CD4-positive, alpha-beta T cell (primary cell): ENCODE measurements around the gene MAMLD1. TPM values are rescaled to one million over a fixed set of nuclear protein-coding genes. Genes with fewer than 3 reads are reported as not detected.

ENCODE experiments used
- ATAC-seq: fragments of 200-7000 bp; cut with Tn5 transposase; one replicate; pipeline ENCODE4 v1.10.0; 2022; ENCODE audit warnings: mild to moderate bottlenecking; ENCODE audit not compliant: poor library complexity
- CTCF ChIA-PET: fragments of 350-600 bp; sonication (Branson Sonifier 250); formaldehyde crosslinking; loops from one replicate; lab custom pipeline; 2021; ENCODE audit warnings: antibody characterized with exemption, inconsistent platforms; lab: Charles Lee
- POLR2A ChIA-PET: fragments of 350-600 bp; sonication (Branson Sonifier 250); formaldehyde crosslinking; loops from one replicate; lab custom pipeline; 2021; ENCODE audit warnings: antibody characterized with exemption, inconsistent platforms; lab: Charles Lee
- DNase-seq, 14 experiments: peaks; one replicate each; pipeline ENCODE4 v3.0.0-alpha.2; 2013 to 2020; ENCODE audit warnings: mixed read lengths in 2 of 14
- H3K27ac ChIP-seq, 2 donors: one replicate each; pipeline versions ENCODE4 v1.5.1 to v1.7.0; 2013; ENCODE audit warnings: low read length in 2 of 2, low read depth in 1 of 2, mild to moderate bottlenecking in 1 of 2
- H3K27me3 ChIP-seq, 2 experiments: 1 replicate in 1 of 2; 2 replicates in 1 of 2; pipeline versions ENCODE4 v1.6.1 to v1.7.0; 2013; ENCODE audit warnings: low read length in 2 of 2, control low read depth in 1 of 2, mild to moderate bottlenecking in 1 of 2, moderate library complexity in 1 of 2; ENCODE audit not compliant: insufficient read depth in 2 of 2, control insufficient read depth in 1 of 2
- H3K36me3 ChIP-seq: one replicate; pipeline ENCODE4 v1.6.1; 2013; ENCODE audit warnings: low read length, control low read depth; ENCODE audit not compliant: insufficient read depth
- H3K4me1 ChIP-seq: one replicate; pipeline ENCODE4 v1.6.1; 2013; ENCODE audit warnings: low read length, control low read depth; ENCODE audit not compliant: insufficient read depth
- H3K4me3 ChIP-seq: one replicate; pipeline ENCODE4 v1.5.1; 2013; ENCODE audit warnings: mild to moderate bottlenecking, low read length, moderate library complexity
- H3K9me3 ChIP-seq, 2 experiments: 1 replicate in 1 of 2; 2 replicates in 1 of 2; pipeline versions ENCODE4 v1.6.1 to v1.7.0; 2013; ENCODE audit warnings: low read length in 2 of 2, mild to moderate bottlenecking in 2 of 2, control low read depth in 1 of 2, moderate library complexity in 1 of 2; ENCODE audit not compliant: control insufficient read depth in 1 of 2, insufficient read depth in 1 of 2
- H3K27ac Mint-ChIP-seq: one replicate; pipeline ENCODE4 v1.8.0; 2020; ENCODE audit warnings: mixed read lengths
- H3K27me3 Mint-ChIP-seq: one replicate; pipeline ENCODE4 v1.8.0; 2021; ENCODE audit warnings: mixed read lengths
- H3K36me3 Mint-ChIP-seq: one replicate; pipeline ENCODE4 v1.8.0; 2021; ENCODE audit warnings: low read depth, mixed read lengths
- H3K4me1 Mint-ChIP-seq: one replicate; pipeline ENCODE4 v1.8.0; 2021; ENCODE audit warnings: low read depth, mixed read lengths
- H3K4me3 Mint-ChIP-seq: one replicate; pipeline ENCODE4 v1.8.0; 2020; ENCODE audit warnings: mild to moderate bottlenecking, mixed read lengths
- H3K9me3 Mint-ChIP-seq: one replicate; pipeline ENCODE4 v1.8.0; 2020; ENCODE audit warnings: mixed read lengths
- intact Hi-C, 2 experiments: fragments of 100-400 bp; cut with DNase I in 1 of 2; cut with micrococcal nuclease in 1 of 2; formaldehyde crosslinking; loops; one replicate each; pipeline versions ENCODE4 v1.15.1 to v1.9.0; 2023 to 2025; cut with DNase I, micrococcal nuclease
- total RNA-seq, 174 experiments: library from RNA in 2 of 174; stranded (reverse) in 2 of 174; gene quantifications; one replicate each; pipeline ENCODE4 v1.2.3 and lab custom pipeline; 2021 to 2026
- TF ChIP-seq, protein P1 (sequence below): fragments of 200-600 bp; IDR thresholded peaks from one replicate; pipeline ENCODE4 v1.8.0; 2022; ENCODE audit warnings: antibody characterized with exemption, mild to moderate bottlenecking

The MAMLD1 gene
- total RNA-seq, 2 experiments from 2014 or later, result 0.45 to 0.96 TPM

DNA sequence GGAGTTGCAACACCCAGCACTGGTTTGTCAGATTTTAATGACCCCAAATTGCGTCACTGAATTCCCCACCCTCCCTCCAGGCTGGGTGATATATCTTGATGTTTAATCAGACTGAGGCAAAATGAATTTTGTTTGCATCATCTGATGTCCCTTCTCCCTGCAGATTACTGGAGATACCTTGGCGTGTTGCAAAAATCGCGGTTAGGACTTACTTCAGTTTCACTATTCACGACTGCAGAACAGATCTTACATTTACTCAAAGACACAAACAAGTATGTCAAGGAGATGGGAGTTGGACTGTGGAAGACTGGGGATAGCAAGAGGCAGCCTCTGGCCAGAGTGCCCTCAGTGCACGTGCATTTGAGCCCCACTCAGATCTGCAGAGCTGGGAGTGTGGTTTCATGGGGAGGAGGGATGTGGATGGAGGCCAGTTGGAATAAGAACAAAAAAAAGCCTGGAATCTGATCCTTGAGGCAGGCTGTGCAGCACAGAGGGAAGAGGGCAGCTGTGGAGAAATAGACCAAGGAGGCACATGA is 113.1 kb downstream of the MAMLD1 start:
- POLR2A ChIA-PET, result no interaction called here
- CTCF ChIA-PET, result no interaction called here
- no peaks in the 10 kb centered on the region for H3K9me3 ChIP-seq
- H3K4me1 ChIP-seq, result peaks cover 26% of the 10 kb centered on the region
- Mint-ChIP-seq H3K4me3 (no peak overlapping the region), H3K27ac (no peak overlapping the region), H3K4me1 (peaks cover 33% of the 10 kb centered on the region), H3K27me3 (no peaks in the 10 kb centered on the region), H3K36me3 (no peaks in the 10 kb centered on the region), H3K9me3 (no peaks in the 10 kb centered on the region)
- H3K27me3 ChIP-seq, result no peaks in the 10 kb centered on the region
- TF ChIP-seq, protein P1, sequence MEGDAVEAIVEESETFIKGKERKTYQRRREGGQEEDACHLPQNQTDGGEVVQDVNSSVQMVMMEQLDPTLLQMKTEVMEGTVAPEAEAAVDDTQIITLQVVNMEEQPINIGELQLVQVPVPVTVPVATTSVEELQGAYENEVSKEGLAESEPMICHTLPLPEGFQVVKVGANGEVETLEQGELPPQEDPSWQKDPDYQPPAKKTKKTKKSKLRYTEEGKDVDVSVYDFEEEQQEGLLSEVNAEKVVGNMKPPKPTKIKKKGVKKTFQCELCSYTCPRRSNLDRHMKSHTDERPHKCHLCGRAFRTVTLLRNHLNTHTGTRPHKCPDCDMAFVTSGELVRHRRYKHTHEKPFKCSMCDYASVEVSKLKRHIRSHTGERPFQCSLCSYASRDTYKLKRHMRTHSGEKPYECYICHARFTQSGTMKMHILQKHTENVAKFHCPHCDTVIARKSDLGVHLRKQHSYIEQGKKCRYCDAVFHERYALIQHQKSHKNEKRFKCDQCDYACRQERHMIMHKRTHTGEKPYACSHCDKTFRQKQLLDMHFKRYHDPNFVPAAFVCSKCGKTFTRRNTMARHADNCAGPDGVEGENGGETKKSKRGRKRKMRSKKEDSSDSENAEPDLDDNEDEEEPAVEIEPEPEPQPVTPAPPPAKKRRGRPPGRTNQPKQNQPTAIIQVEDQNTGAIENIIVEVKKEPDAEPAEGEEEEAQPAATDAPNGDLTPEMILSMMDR, result no peak
- H3K36me3 ChIP-seq, result no peaks in the 10 kb centered on the region
- intact Hi-C loops, result no loop called here
- no peak for ATAC-seq
- DNase-seq, result no peak
- no peak overlapping the region for H3K27ac ChIP-seq
- H3K4me3 ChIP-seq, result no peak overlapping the region

DNA sequence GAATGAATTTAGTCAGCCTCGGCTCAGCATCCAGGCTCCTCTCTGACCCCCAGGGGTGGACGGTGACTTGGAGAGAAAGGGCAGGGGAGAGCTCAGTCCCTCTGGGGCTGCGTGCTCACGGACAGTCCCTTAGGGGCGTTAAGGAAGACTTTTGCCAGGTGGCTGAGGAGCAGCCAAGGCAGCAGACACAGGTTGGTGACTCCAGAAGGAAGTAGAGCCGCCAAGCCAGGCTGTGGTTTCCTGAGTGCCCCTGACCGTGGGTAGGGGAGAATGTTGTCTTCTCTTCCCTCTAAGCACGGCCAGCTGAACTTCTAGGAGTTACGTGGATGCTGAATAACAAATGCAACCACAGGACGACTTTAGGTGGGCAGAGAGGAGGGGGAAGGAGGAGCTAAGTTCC is 114.3 kb downstream of the MAMLD1 start:
- Mint-ChIP-seq H3K36me3 (no peaks in the 10 kb centered on the region), H3K27me3 (no peaks in the 10 kb centered on the region), H3K4me1 (peaks cover 33% of the 10 kb centered on the region), H3K27ac (peak overlapping the region; percentile 36), H3K4me3 (peak overlapping the region; percentile 60), H3K9me3 (no peaks in the 10 kb centered on the region)
- Histone ChIP-seq H3K9me3 (no peaks in the 10 kb centered on the region), H3K4me1 (peaks cover 26% of the 10 kb centered on the region), H3K36me3 (no peaks in the 10 kb centered on the region), H3K27ac (no peak overlapping the region), H3K27me3 (no peaks in the 10 kb centered on the region), H3K4me3 (no peak overlapping the region)
- ATAC-seq (no peak), DNase-seq (no peak)
- CTCF ChIA-PET, result no interaction called here
- TF ChIP-seq, protein P1, result no peak
- intact Hi-C loops, result no loop called here
- POLR2A ChIA-PET, result no interaction called here

DNA sequence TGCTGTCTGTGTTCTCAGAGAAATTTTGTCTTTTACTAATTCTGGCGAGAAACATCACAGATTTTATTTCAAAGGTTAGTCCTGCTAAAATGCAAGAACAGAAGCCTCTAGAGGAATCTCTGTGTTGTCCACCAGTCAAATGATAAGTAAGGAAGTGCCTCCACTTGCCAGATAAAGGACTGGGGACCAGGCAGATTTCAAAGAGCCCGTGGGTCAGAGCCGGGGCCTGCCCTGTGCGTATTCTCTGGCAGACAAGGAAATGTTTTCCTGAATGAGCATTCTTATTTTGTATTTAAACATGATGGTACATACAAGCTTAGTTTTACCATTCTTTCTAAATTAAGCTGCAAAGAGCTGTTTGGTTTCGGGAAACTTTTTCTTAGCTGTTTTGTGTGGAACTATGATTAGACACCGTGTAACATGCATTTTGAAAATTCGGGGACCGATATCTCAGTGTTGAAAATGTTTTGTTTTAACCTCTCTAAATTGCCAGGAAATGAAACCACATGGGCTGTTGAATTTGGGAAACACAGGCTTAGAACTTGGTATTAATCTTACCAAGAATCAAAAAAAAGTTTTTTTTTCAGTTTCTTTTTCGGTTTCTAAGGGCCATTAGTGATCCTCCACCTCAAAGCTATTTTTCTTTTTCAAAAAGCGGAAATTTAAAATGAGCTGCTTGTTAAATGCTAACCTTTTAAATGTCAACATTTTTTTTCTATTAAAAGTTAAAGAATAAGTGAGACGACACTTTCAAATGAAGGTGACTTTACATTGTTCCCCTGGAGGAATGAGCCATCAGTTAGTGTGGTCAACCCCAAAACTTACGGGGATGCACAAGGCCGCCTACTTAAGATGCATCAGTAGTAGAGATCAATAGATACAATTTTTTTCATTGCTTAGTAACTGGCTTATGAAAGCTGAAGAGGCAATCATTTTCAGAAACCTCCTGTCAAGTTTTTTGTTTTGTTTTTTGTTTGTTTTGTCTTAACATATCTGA is 115.7 kb downstream of the MAMLD1 start:
- CTCF ChIA-PET, result interaction anchor here (1.0 kb wide), 1 partner anchor 115 kb away, joined by 3 read pairs; no protein-coding TSS in a partner anchor
- peak overlapping the region in 1 of 2 donors; percentile 59 for H3K27ac ChIP-seq
- H3K4me1 ChIP-seq, result peaks cover 26% of the 10 kb centered on the region
- H3K9me3 ChIP-seq, result no peaks in the 10 kb centered on the region
- intact Hi-C loops, result no loop called here
- Mint-ChIP-seq H3K4me1 (peaks cover 33% of the 10 kb centered on the region), H3K9me3 (no peaks in the 10 kb centered on the region), H3K27ac (peak overlapping the region; percentile 82), H3K4me3 (peak overlapping the region; percentile 83), H3K36me3 (no peaks in the 10 kb centered on the region), H3K27me3 (no peaks in the 10 kb centered on the region)
- DNase-seq (peak in 4 of 14 experiments; percentile 13 to 54 (median 34)), ATAC-seq (no peak)
- no peaks in the 10 kb centered on the region for H3K27me3 ChIP-seq
- H3K36me3 ChIP-seq, result no peaks in the 10 kb centered on the region
- TF ChIP-seq, protein P1, result no peak
- peak overlapping the region; percentile 21 for H3K4me3 ChIP-seq
- POLR2A ChIA-PET, result interaction anchor here (0.9 to 1.3 kb wide), 2 partner anchors 91 to 214 kb away, joined by 3 read pairs; partner anchors contain the start of gene MTMR1
